H1 (cell line): ENCODE results near the gene OGFOD3. TPM values are rescaled to one million over a fixed set of nuclear protein-coding genes. Genes with fewer than 3 reads are reported as not detected.

Source experiments
- CTCF ChIA-PET: fragments of 300-600 bp; sonication (Branson Sonifier 250); formaldehyde crosslinking; loops from one replicate; lab custom pipeline; 2021; ENCODE audit not compliant: partially characterized antibody; lab: Charles Lee
- POLR2A ChIA-PET: fragments of 300-600 bp; sonication (Branson Sonifier 250); formaldehyde crosslinking; loops from one replicate; lab custom pipeline; 2021; ENCODE audit warnings: inconsistent platforms; ENCODE audit not compliant: partially characterized antibody; lab: Charles Lee
- DNase-seq, 2 experiments: peaks; one replicate each; pipeline versions ENCODE4 v3.0.0 to v3.0.0-alpha.2; 2010 to 2022; ENCODE audit warnings: low spot score in 2 of 2, low read depth in 1 of 2, mixed read lengths in 1 of 2
- FAIRE-seq: peaks from 2 replicates; lab custom pipeline; 2011; peaks lifted over from hg19 to GRCh38; lab: Jason Lieb, UNC
- H2AFZ ChIP-seq: 2 replicates; pipeline ENCODE4 v1.8.1; 2012; ENCODE audit warnings: low read length, inconsistent platforms
- H2AK5ac ChIP-seq: 2 replicates; pipeline ENCODE4 v1.6.1; 2013; ENCODE audit warnings: low read depth, low read length
- H2BK120ac ChIP-seq: replicated peaks from 2 replicates; pipeline ENCODE3; 2013; ENCODE audit warnings: low read depth, low read length, inconsistent platforms
- H2BK12ac ChIP-seq: 2 replicates; pipeline ENCODE4 v1.6.1; 2013; ENCODE audit warnings: low read depth, low read length
- H2BK15ac ChIP-seq: 2 replicates; pipeline ENCODE4 v1.6.1; 2013; ENCODE audit warnings: low read length
- H2BK20ac ChIP-seq: 2 replicates; pipeline ENCODE4 v1.6.1; 2013; ENCODE audit warnings: low read length
- H2BK5ac ChIP-seq: 2 replicates; pipeline ENCODE4 v1.6.1; 2013; ENCODE audit warnings: low read depth, low read length
- H3K14ac ChIP-seq: 2 replicates; pipeline ENCODE4 v1.6.1; 2013; ENCODE audit warnings: inconsistent platforms; ENCODE audit not compliant: insufficient read length
- H3K18ac ChIP-seq: 2 replicates; pipeline ENCODE4 v1.6.1; 2013; ENCODE audit warnings: low read length; ENCODE audit errors: extremely low read depth
- H3K23ac ChIP-seq: 2 replicates; pipeline ENCODE4 v1.6.1; 2013; ENCODE audit warnings: inconsistent platforms; ENCODE audit not compliant: insufficient read length
- H3K23me2 ChIP-seq: 2 replicates; pipeline ENCODE4 v1.6.1; 2013; ENCODE audit warnings: low read depth, low read length
- H3K27ac ChIP-seq: 2 replicates; pipeline ENCODE4 v1.6.1; 2011; ENCODE audit warnings: low read depth, low read length, inconsistent platforms
- H3K27me3 ChIP-seq, 4 experiments: replicated peaks in 1 of 4; 1 replicate in 1 of 4; 2 replicates in 3 of 4; pipeline versions ENCODE4 v1.6.1 to v1.8.1; 2011 to 2013; ENCODE audit warnings: low read length in 3 of 4, mild to moderate bottlenecking in 3 of 4, inconsistent platforms in 2 of 4, mixed read lengths in 2 of 4, moderate library complexity in 1 of 4; ENCODE audit not compliant: control insufficient read depth in 3 of 4, insufficient read depth in 3 of 4; ENCODE audit errors: extremely low read depth in 1 of 4
- H3K36me3 ChIP-seq, 4 experiments: 2 replicates each; pipeline versions ENCODE4 v1.6.1 to v1.8.1; 2011 to 2013; ENCODE audit warnings: mild to moderate bottlenecking in 4 of 4, low read length in 3 of 4, moderate library complexity in 2 of 4, control low read depth in 1 of 4, inconsistent platforms in 1 of 4; ENCODE audit not compliant: insufficient read depth in 4 of 4, control insufficient read depth in 2 of 4
- H3K4ac ChIP-seq: replicated peaks from 2 replicates; pipeline ENCODE3; 2013; ENCODE audit warnings: low read length, low read depth, mixed read lengths, inconsistent platforms; ENCODE audit not compliant: insufficient read length
- H3K4me1 ChIP-seq, 4 experiments: replicated peaks in 1 of 4; 1 replicate in 1 of 4; 2 replicates in 3 of 4; pipeline versions ENCODE4 v1.6.1 to v1.8.1; 2011 to 2013; ENCODE audit warnings: low read length in 3 of 4, inconsistent platforms in 2 of 4, mixed read lengths in 1 of 4; ENCODE audit not compliant: insufficient read depth in 4 of 4, control insufficient read depth in 3 of 4
- H3K4me2 ChIP-seq, 2 experiments: 2 replicates each; pipeline versions ENCODE4 v1.6.1 to v1.8.1; 2011 to 2013; ENCODE audit warnings: low read depth in 2 of 2, low read length in 2 of 2, control low read depth in 1 of 2, inconsistent platforms in 1 of 2, mild to moderate bottlenecking in 1 of 2; ENCODE audit not compliant: insufficient read depth in 1 of 2
- H3K4me3 ChIP-seq, 4 experiments: fragments of 200-600, 300-600 bp in 1 of 4; sonication (generic), shearing (Covaris generic), sonication (Bioruptor Twin) in 1 of 4; 2 replicates each; pipeline versions ENCODE4 v1.5.1 to v1.8.1; 2011 to 2016; ENCODE audit warnings: low read length in 4 of 4, low read depth in 3 of 4, control low read depth in 2 of 4, inconsistent platforms in 2 of 4, mild to moderate bottlenecking in 2 of 4, mixed read lengths in 1 of 4, moderate library complexity in 1 of 4; ENCODE audit not compliant: insufficient read depth in 2 of 4; ENCODE audit errors: extremely low read depth in 1 of 4
- H3K56ac ChIP-seq: replicated peaks from 2 replicates; pipeline ENCODE3; 2013; ENCODE audit warnings: low read depth, mild to moderate bottlenecking, mixed read lengths, low read length, inconsistent platforms; ENCODE audit not compliant: insufficient read length
- H3K79me1 ChIP-seq: 2 replicates; pipeline ENCODE4 v1.6.1; 2013; ENCODE audit warnings: low read depth, low read length, control low read depth
- H3K79me2 ChIP-seq, 2 experiments: 2 replicates each; pipeline versions ENCODE4 v1.6.1 to v1.8.1; 2012 to 2013; ENCODE audit warnings: low read length in 2 of 2, mild to moderate bottlenecking in 2 of 2, inconsistent platforms in 1 of 2; ENCODE audit not compliant: insufficient read depth in 2 of 2, control insufficient read depth in 1 of 2
- H3K9ac ChIP-seq, 4 experiments: replicated peaks in 1 of 4; 1 replicate in 1 of 4; 2 replicates in 3 of 4; pipeline versions ENCODE4 v1.6.1 to v1.8.1; 2011 to 2013; ENCODE audit warnings: low read depth in 3 of 4, low read length in 3 of 4, control low read depth in 2 of 4, mild to moderate bottlenecking in 2 of 4, moderate library complexity in 2 of 4, inconsistent platforms in 1 of 4; ENCODE audit errors: extremely low read depth in 1 of 4
- H3K9me3 ChIP-seq, 2 experiments: 2 replicates each; pipeline versions ENCODE4 v1.6.1 to v1.8.1; 2012 to 2013; ENCODE audit warnings: mild to moderate bottlenecking in 2 of 2, moderate library complexity in 2 of 2, control low read depth in 1 of 2, inconsistent platforms in 1 of 2, low read depth in 1 of 2, low read length in 1 of 2, mixed read lengths in 1 of 2; ENCODE audit not compliant: insufficient read depth in 2 of 2
- H4K20me1 ChIP-seq, 2 experiments: replicated peaks in 1 of 2; 2 replicates each; pipeline versions ENCODE3 to v1.8.1; 2011 to 2013; ENCODE audit warnings: inconsistent platforms in 2 of 2, low read length in 2 of 2, mild to moderate bottlenecking in 1 of 2; ENCODE audit not compliant: insufficient read depth in 2 of 2, control insufficient read depth in 1 of 2
- H4K5ac ChIP-seq: 2 replicates; pipeline ENCODE4 v1.6.1; 2013; ENCODE audit warnings: low read length, low read depth, mixed read lengths, inconsistent platforms; ENCODE audit not compliant: insufficient read length
- H4K8ac ChIP-seq: 2 replicates; pipeline ENCODE4 v1.8.0; 2013; ENCODE audit warnings: mild to moderate bottlenecking, moderate library complexity, low read length, inconsistent platforms; ENCODE audit not compliant: insufficient read depth; ENCODE audit errors: extremely low read depth
- H4K91ac ChIP-seq: replicated peaks from 2 replicates; pipeline ENCODE3; 2013; ENCODE audit warnings: low read length, mixed read lengths, inconsistent platforms; ENCODE audit not compliant: insufficient read length
- CBX5 ChIP-seq: fragments of 300-800, 300-1000 bp; sonication (generic); IDR thresholded peaks from 2 replicates; pipeline ENCODE4 v1.7.1; 2016; ENCODE audit warnings: antibody characterized with exemption, low read length, low read depth
- CHD2 ChIP-seq: IDR thresholded peaks from 2 replicates; pipeline ENCODE4 v1.6.1; 2012; ENCODE audit warnings: low read length, improper control_type of control experiment
- CTBP2 ChIP-seq: IDR thresholded peaks from 2 replicates; pipeline ENCODE4 v1.7.0; 2011; ENCODE audit warnings: borderline replicate concordance, mild to moderate bottlenecking, moderate library complexity, mixed read lengths, low read length; ENCODE audit not compliant: insufficient read depth, insufficient read length
- EP300 ChIP-seq, 2 experiments: IDR thresholded peaks; 1 replicate in 1 of 2; 2 replicates in 1 of 2; pipeline ENCODE4 v1.6.1; 2011 to 2012; ENCODE audit warnings: low read depth in 2 of 2, low read length in 2 of 2, mild to moderate bottlenecking in 2 of 2, borderline replicate concordance in 1 of 2, inconsistent platforms in 1 of 2, moderate library complexity in 1 of 2
- JUN ChIP-seq: IDR thresholded peaks from 2 replicates; pipeline ENCODE4 v1.6.1; 2011; ENCODE audit warnings: low read depth, mild to moderate bottlenecking, improper control_type of control experiment, low read length
- POU5F1 ChIP-seq: IDR thresholded peaks from 2 replicates; pipeline ENCODE4 v1.6.1; 2011; ENCODE audit warnings: low read depth, mild to moderate bottlenecking, low read length, moderate library complexity
- RBBP5 ChIP-seq: IDR thresholded peaks from 2 replicates; pipeline ENCODE4 v1.7.1; 2012; ENCODE audit warnings: low read depth, mild to moderate bottlenecking, inconsistent platforms, low read length, moderate library complexity, borderline replicate concordance
- SP2 ChIP-seq: IDR thresholded peaks from 2 replicates; pipeline ENCODE4 v1.6.1; 2012; ENCODE audit warnings: mild to moderate bottlenecking, low read length, inconsistent platforms
- SP4 ChIP-seq: IDR thresholded peaks from 2 replicates; pipeline ENCODE4 v1.6.1; 2012; ENCODE audit warnings: low read length, inconsistent platforms
- SRF ChIP-seq: IDR thresholded peaks from 2 replicates; pipeline ENCODE4 v1.6.1; 2011; ENCODE audit warnings: mild to moderate bottlenecking, low read depth, low read length, moderate library complexity
- TAF1 ChIP-seq: IDR thresholded peaks from 2 replicates; pipeline ENCODE4 v1.6.1; 2011; ENCODE audit warnings: mild to moderate bottlenecking, low read depth, low read length
- TEAD4 ChIP-seq: IDR thresholded peaks from 2 replicates; pipeline ENCODE4 v1.6.1; 2012; ENCODE audit warnings: low read depth, low read length, inconsistent platforms, mixed read lengths
- WGBS, 2 experiments: shearing (Covaris generic) in 1 of 2; methylation state at CpG; one replicate each; pipeline versions ENCODE4 v1.1.6 to v1.1.7; 2013 to 2015; ENCODE audit warnings: low lambda C conversion rate in 2 of 2, mixed read lengths in 2 of 2, inconsistent platforms in 1 of 2, low coverage in 1 of 2, missing lambda C conversion rate in 1 of 2; ENCODE audit not compliant: insufficient replicate concordance in 2 of 2, insufficient coverage in 1 of 2, insufficient read length in 1 of 2; ENCODE audit errors: extremely low coverage in 1 of 2, missing lambda C conversion rate in 1 of 2; 5-methylcytosine and 5-hydroxymethylcytosine counted together
- polyA plus RNA-seq, 7 experiments: library from polyadenylated mRNA; depleted of rRNA in 3 of 7; stranded (reverse) in 5 of 7; unstranded in 2 of 7; fragments of >200 nt in 5 of 7; fragments of 200-250 nt in 2 of 7; gene quantifications; 1 replicate in 5 of 7; 2 replicates in 1 of 7; 4 replicates in 1 of 7; pipeline versions ENCODE4 v1.2.1 to v1.2.3, GENCODE V29; 2011 to 2013; ENCODE audit warnings: missing spikeins in 2 of 7, mixed read lengths in 2 of 7
- total RNA-seq: library from RNA; stranded (reverse); fragmentation: NEBNext Ultra II Directional; extraction: Animal tissue kit (Norgen Biotek cat#: 25700); gene quantifications from 2 replicates; pipeline ENCODE4 v1.2.1, GENCODE V29; 2021
- TF ChIP-seq, protein P1 (sequence below): IDR thresholded peaks from 2 replicates; pipeline ENCODE4 v1.6.1; 2011; ENCODE audit warnings: low read depth, mild to moderate bottlenecking, low read length; ENCODE audit not compliant: insufficient read depth

Gene OGFOD3
- total and polyA plus RNA-seq, 2 of the 8 experiments (the other 6 are each of a cell fraction or from before 2014, with no cell fraction given), result 21.1 to 21.8 TPM

DNA sequence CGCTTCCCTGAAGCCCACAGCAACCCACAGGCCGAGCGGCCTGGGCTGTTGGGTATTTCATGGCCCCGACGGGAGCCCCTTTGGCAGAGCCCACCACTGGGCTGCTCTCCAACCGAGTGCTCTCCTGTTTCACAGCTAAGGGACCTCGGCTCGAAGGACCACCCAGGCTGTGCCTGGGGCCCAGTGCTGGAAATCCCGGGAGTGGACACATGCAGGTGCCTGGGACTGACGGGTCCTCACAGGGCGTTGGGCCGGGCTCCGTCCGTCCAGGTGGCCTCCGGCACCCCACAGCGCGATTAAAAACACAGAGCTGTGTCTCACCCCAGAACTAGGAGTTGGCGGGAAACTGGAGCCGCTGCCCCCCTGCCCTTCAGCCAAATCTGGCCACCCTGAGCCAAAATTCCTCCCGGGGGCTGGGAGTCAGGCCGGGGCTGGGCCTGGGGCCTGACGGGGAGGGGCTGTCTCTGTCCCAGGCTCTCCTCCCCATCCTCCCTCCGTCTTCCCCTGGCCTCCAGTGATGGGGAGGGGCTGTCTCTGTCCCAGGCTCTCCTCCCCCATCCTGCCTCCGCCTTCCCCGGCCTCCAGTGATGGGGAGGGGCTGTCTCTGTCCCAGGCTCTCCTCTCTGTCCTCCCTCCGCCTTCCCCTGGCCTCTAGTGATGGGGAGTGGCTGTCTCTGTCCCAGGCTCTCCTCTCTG lies 32.7 kb downstream of the OGFOD3 start:
- no peak overlapping the region for H4K5ac ChIP-seq
- no peak overlapping the region for H2BK12ac ChIP-seq
- H2BK5ac ChIP-seq, result no peak overlapping the region
- no peaks in the 10 kb centered on the region for H3K79me2 ChIP-seq
- no peaks in the 10 kb centered on the region for H3K9me3 ChIP-seq
- H3K27ac ChIP-seq, result no peak overlapping the region
- H4K20me1 ChIP-seq, result peaks cover 0 to 3% of the 10 kb centered on the region in 2 experiments
- no peaks in the 10 kb centered on the region; a peak in 2 of 7 replicates for H3K27me3 ChIP-seq
- H2BK120ac ChIP-seq, result no peak overlapping the region
- no peak overlapping the region for H3K14ac ChIP-seq
- no peak overlapping the region for H3K4ac ChIP-seq
- H3K36me3 ChIP-seq, result no peaks in the 10 kb centered on the region
- H2AFZ ChIP-seq, result no peak overlapping the region
- H3K23ac ChIP-seq, result no peak overlapping the region
- H2AK5ac ChIP-seq, result no peak overlapping the region
- H3K23me2 ChIP-seq, result no peaks in the 10 kb centered on the region
- H4K8ac ChIP-seq, result no peak overlapping the region
- 89% methylated on average over 17 of the region's 26 CpGs; no CpG with 5 or more reads in 1 of the 2 experiments for WGBS, 2 experiments
- H3K56ac ChIP-seq, result no peak overlapping the region
- H3K4me3 ChIP-seq, result no peak overlapping the region
- no peak overlapping the region for H3K9ac ChIP-seq
- peak overlapping the region in 1 of 2 experiments; percentile 11; a peak in 1 of 4 replicates for H3K4me2 ChIP-seq
- H4K91ac ChIP-seq, result no peak overlapping the region
- no peak for FAIRE-seq
- no peak overlapping the region for H2BK15ac ChIP-seq
- POLR2A ChIA-PET, result interaction anchor here (1.0 to 2.9 kb wide), 3 partner anchors 7 to 16 kb away, joined by 3 to 14 read pairs (median 3); no protein-coding TSS in a partner anchor
- CTCF ChIA-PET, result interaction anchor here (0.8 to 1.4 kb wide), 4 partner anchors 12 to 41 kb away, joined by 3 to 6 read pairs (median 4); no protein-coding TSS in a partner anchor
- H3K18ac ChIP-seq, result no peak overlapping the region
- peaks cover 0 to 9% (median 5%) of the 10 kb centered on the region in 4 experiments; a peak in 5 of 7 replicates for H3K4me1 ChIP-seq
- DNase-seq, result no peak
- no peaks in the 10 kb centered on the region for H3K79me1 ChIP-seq
- no peak overlapping the region for H2BK20ac ChIP-seq
- TF ChIP-seq CHD2, result no peak
- TF ChIP-seq SRF, result no peak
- no peak for TF ChIP-seq EP300 (IDR thresholded peaks at IDR 0.05; ENCODE audit: borderline replicate concordance in 1 of 2, low read depth in 2 of 2, low read length in 2 of 2)
- no peak for TF ChIP-seq RBBP5
- TF ChIP-seq CBX5, result no peak
- TF ChIP-seq SP2, result no peak
- TF ChIP-seq JUN, result no peak
- TF ChIP-seq TEAD4, result no peak
- TF ChIP-seq SP4, result no peak
- TF ChIP-seq CTBP2, result no peak
- TF ChIP-seq, protein P1, sequence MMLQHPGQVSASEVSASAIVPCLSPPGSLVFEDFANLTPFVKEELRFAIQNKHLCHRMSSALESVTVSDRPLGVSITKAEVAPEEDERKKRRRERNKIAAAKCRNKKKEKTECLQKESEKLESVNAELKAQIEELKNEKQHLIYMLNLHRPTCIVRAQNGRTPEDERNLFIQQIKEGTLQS, result no peak
- no peak for TF ChIP-seq POU5F1
- TF ChIP-seq TAF1, result no peak
